ENCODE data around the gene MAP3K6. TPM values are rescaled to one million over a fixed set of nuclear protein-coding genes. Genes with fewer than 3 reads are reported as not detected.
A peak's percentile ranks its signal among the peaks of the same experiment; 100 is the strongest.

The MAP3K6 gene
- total RNA-seq, 6 experiments from 2014 or later = 4.3 to 14.9 (median 5.6) TPM

- Histone ChIP-seq H3K9me3 (no peaks in the 10 kb centered on the region), H3K36me3 (no peaks in the 10 kb centered on the region), H3K27me3 (no peaks in the 10 kb centered on the region), H3K27ac (no peak overlapping the region), H3K4me3 (no peak overlapping the region), H3K4me1 (peaks cover 0 to 9% (median 0%) of the 10 kb centered on the region in 4 donors)
- TF ChIP-seq, protein P1, sequence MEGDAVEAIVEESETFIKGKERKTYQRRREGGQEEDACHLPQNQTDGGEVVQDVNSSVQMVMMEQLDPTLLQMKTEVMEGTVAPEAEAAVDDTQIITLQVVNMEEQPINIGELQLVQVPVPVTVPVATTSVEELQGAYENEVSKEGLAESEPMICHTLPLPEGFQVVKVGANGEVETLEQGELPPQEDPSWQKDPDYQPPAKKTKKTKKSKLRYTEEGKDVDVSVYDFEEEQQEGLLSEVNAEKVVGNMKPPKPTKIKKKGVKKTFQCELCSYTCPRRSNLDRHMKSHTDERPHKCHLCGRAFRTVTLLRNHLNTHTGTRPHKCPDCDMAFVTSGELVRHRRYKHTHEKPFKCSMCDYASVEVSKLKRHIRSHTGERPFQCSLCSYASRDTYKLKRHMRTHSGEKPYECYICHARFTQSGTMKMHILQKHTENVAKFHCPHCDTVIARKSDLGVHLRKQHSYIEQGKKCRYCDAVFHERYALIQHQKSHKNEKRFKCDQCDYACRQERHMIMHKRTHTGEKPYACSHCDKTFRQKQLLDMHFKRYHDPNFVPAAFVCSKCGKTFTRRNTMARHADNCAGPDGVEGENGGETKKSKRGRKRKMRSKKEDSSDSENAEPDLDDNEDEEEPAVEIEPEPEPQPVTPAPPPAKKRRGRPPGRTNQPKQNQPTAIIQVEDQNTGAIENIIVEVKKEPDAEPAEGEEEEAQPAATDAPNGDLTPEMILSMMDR (IDR thresholded peaks at IDR 0.05) = no peak
- TF ChIP-seq POLR2A (IDR thresholded peaks at IDR 0.05) = no peak
- DNase-seq (no peak), ATAC-seq (no peak)
- intact Hi-C loops (cut with DNase I) = loop anchor here in 1 of 2 donors (5.0 kb wide), 1 partner anchor 101 kb away; no protein-coding TSS in a partner anchor
- 30% methylated on average over 1 of the region's 4 CpGs for WGBS (ENCODE audit: insufficient coverage, low coverage, low lambda C conversion rate, missing lambda C conversion rate)
Observed at GRCh38 chr1:27398405-27399149, 31.8 kb upstream of the MAP3K6 start.

DNA sequence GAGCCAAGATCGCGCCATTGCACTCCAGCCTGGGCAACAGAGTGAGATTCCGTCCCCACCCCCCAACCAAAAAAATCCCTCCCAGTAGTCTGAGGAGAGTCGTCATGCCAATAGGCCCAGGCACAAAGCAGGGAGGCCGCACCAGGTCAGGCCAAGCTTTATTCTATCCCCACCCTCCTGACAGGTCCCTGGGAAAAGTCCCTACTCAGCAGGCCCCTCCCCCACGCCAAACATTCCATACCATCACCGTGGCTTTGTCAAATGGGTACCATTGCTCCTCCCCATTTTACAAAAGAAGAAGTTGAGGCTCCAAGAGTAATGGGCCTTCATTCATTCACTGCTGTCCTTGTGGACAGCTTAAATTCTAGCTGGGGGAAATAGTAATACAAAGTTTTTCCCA lies 31.0 kb upstream of the MAP3K6 start:
- peaks cover 0 to 6% (median 0%) of the 10 kb centered on the region in 4 donors for H3K4me1 ChIP-seq
- no peak for ATAC-seq
- no peak overlapping the region for H3K4me3 ChIP-seq
- 25% methylated on average over 2 of the region's 7 CpGs for WGBS (ENCODE audit: insufficient coverage, low coverage, low lambda C conversion rate, missing lambda C conversion rate)
- no peaks in the 10 kb centered on the region for H3K9me3 ChIP-seq
- no peak overlapping the region for H3K27ac ChIP-seq
- TF ChIP-seq, protein P1 (IDR thresholded peaks at IDR 0.05) = no peak
- TF ChIP-seq POLR2A (IDR thresholded peaks at IDR 0.05) = no peak
- H3K36me3 ChIP-seq = no peaks in the 10 kb centered on the region
- H3K27me3 ChIP-seq = no peaks in the 10 kb centered on the region
- DNase-seq = no peak
- intact Hi-C loops (cut with DNase I) = loop anchor here in 1 of 2 donors (5.0 kb wide), 1 partner anchor 100 kb away; no protein-coding TSS in a partner anchor

GRCh38 chr1:27397110-27397509 lies 30.3 kb upstream of the MAP3K6 start:
- H3K4me1 ChIP-seq = peaks cover 0 to 6% (median 0%) of the 10 kb centered on the region in 4 donors
- no peaks in the 10 kb centered on the region for H3K27me3 ChIP-seq
- H3K36me3 ChIP-seq = no peaks in the 10 kb centered on the region
- H3K27ac ChIP-seq = no peak overlapping the region
- DNase-seq (no peak), ATAC-seq (no peak)
- H3K4me3 ChIP-seq = no peak overlapping the region
- H3K9me3 ChIP-seq = no peaks in the 10 kb centered on the region
- TF ChIP-seq, protein P1 (IDR thresholded peaks at IDR 0.05) = no peak
- TF ChIP-seq POLR2A (IDR thresholded peaks at IDR 0.05) = no peak
- 77% methylated on average over 1 of the region's 3 CpGs for WGBS (ENCODE audit: insufficient coverage, low coverage, low lambda C conversion rate, missing lambda C conversion rate)
- intact Hi-C loops (cut with DNase I) = loop anchor here in 1 of 2 donors (5.0 kb wide), 1 partner anchor 100 kb away; no protein-coding TSS in a partner anchor

GRCh38 chr1:27395441-27396195 lies 28.9 kb upstream of the MAP3K6 start:
- peak; percentile 75 to 80 (median 78) for DNase-seq
- intact Hi-C loops (cut with DNase I) = loop anchor here in 1 of 2 donors (5.0 kb wide), 1 partner anchor 98 kb away; no protein-coding TSS in a partner anchor
- H3K4me1 ChIP-seq = peaks cover 0 to 6% (median 0%) of the 10 kb centered on the region in 4 donors

More at GRCh38 chr1:27395441-27396195, 28.9 kb upstream of the MAP3K6 start:
- no peaks in the 10 kb centered on the region for H3K36me3 ChIP-seq
- 4% methylated on average over 9 of the region's 10 CpGs for WGBS (ENCODE audit: insufficient coverage, low coverage, low lambda C conversion rate, missing lambda C conversion rate)
- no peaks in the 10 kb centered on the region for H3K9me3 ChIP-seq
- TF ChIP-seq, protein P1 (IDR thresholded peaks at IDR 0.05) = peak; percentile 93 to 95 (median 94)
- TF ChIP-seq POLR2A (IDR thresholded peaks at IDR 0.05) = no peak
- peak; percentile 66 to 80 (median 72) for ATAC-seq
- H3K27ac ChIP-seq = no peak overlapping the region
- no peak overlapping the region for H3K4me3 ChIP-seq
- H3K27me3 ChIP-seq = no peaks in the 10 kb centered on the region
